NCI-H1092 treated with DMSO at 0.1 percent for 48 hours (cell line): ENCODE data around the gene GNPDA2.
"Not testable (repeated sequence)": the region's sequence is repeated elsewhere in the genome, so short reads cannot be mapped to it uniquely, and the experiment has no call there.

Source experiments
- DNase-seq: peaks from one replicate; lab custom pipeline; 2025; lab: John Stamatoyannopoulos, UW

The GNPDA2 gene

GRCh38 chr4:44726038-44726871 lies at the start of gene GNPDA2:
TSS of gene GNPDA2 (minus strand) at chr4:44726556. CDS start at chr4:44722207, 4,349 bp downstream.
- peak; percentile 91 for DNase-seq

GRCh38 chr4:44772340-44772739 lies 46.0 kb upstream of the GNPDA2 start:
- DNase-seq = no peak

GRCh38 chr4:44771789-44772188 lies 45.4 kb upstream of the GNPDA2 start:
- no peak for DNase-seq

- no peak for DNase-seq
Measured at GRCh38 chr4:44766453-44766852, 40.1 kb upstream of the GNPDA2 start.

- DNase-seq = no peak
Measured at GRCh38 chr4:44765116-44765515, 38.8 kb upstream of the GNPDA2 start.

GRCh38 chr4:44761306-44761705 lies 35.0 kb upstream of the GNPDA2 start:
- no peak for DNase-seq

- DNase-seq = peak; percentile 24
Measured at GRCh38 chr4:44760142-44760898, 34.0 kb upstream of the GNPDA2 start.

- no peak for DNase-seq
Measured at GRCh38 chr4:44756559-44756958, 30.2 kb upstream of the GNPDA2 start.

- no peak for DNase-seq
Measured at GRCh38 chr4:44740201-44740600, 13.8 kb upstream of the GNPDA2 start.

GRCh38 chr4:44738615-44739014 lies 12.3 kb upstream of the GNPDA2 start:
- no peak for DNase-seq

- DNase-seq = no peak
Measured at GRCh38 chr4:44736900-44737299, 10.5 kb upstream of the GNPDA2 start.

- DNase-seq = not testable (repeated sequence)
Measured at GRCh38 chr4:44728694-44729093, 2.3 kb upstream of the GNPDA2 start.

- DNase-seq = no peak
Measured at GRCh38 chr4:44727471-44727870, 1.1 kb upstream of the GNPDA2 start.

GRCh38 chr4:44725726-44726037 lies 674 bp downstream of the GNPDA2 start:
- DNase-seq = peak; percentile 59

GRCh38 chr4:44725166-44725565 lies 1.2 kb downstream of the GNPDA2 start:
- no peak for DNase-seq

GRCh38 chr4:44722001-44722400 lies 4.4 kb downstream of the GNPDA2 start:
- DNase-seq = no peak

- DNase-seq = peak; percentile 66
Measured at GRCh38 chr4:44720371-44720770, 6.0 kb downstream of the GNPDA2 start.

- no peak for DNase-seq
Measured at GRCh38 chr4:44716597-44716996, 9.8 kb downstream of the GNPDA2 start.

- DNase-seq = no peak
Measured at GRCh38 chr4:44713125-44713524, 13.2 kb downstream of the GNPDA2 start.

- no peak for DNase-seq
Measured at GRCh38 chr4:44704673-44705072, 21.7 kb downstream of the GNPDA2 start.

GRCh38 chr4:44701037-44701436 lies 25.3 kb downstream of the GNPDA2 start:
- no peak for DNase-seq

- no peak for DNase-seq
Measured at GRCh38 chr4:44700427-44700826, 25.9 kb downstream of the GNPDA2 start.

- no peak for DNase-seq
Measured at GRCh38 chr4:44684648-44685047, 41.7 kb downstream of the GNPDA2 start.
